ENCODE results near the gene PIGV.
A peak's percentile ranks its signal among the peaks of the same experiment; 100 is the strongest.
"Not testable (repeated sequence)": the region's sequence is repeated elsewhere in the genome, so short reads cannot be mapped to it uniquely, and the experiment has no call there.

The PIGV gene

DNA sequence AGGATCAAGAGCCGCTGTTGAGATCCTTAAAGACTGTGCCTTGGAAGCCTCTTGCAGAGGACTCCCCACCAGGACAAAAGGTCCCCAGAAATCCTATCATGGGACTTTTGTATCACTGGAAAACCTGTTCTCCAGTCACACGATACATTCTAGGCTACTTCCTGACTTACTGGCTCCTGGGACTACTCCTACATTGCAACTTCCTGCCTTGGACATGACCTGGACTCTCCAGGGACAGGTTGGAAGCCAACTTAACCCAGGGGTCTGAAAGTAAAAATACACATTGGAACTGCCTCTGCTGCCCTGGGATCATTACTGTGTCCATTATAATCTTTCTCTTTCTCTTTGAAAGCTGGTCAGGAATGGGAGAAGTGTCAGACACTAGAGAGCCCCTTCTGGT, 9.9 kb downstream of the PIGV start:
- no peak for DNase-seq

- no peak for DNase-seq
Measured at GRCh38 chr1:26799479-26800142, 11.9 kb downstream of the PIGV start.

- not testable (repeated sequence) for DNase-seq
Measured at GRCh38 chr1:26803932-26804331, 16.2 kb downstream of the PIGV start.

- DNase-seq = peak; percentile 91
Measured at GRCh38 chr1:26810105-26810504, 22.4 kb downstream of the PIGV start.

DNA sequence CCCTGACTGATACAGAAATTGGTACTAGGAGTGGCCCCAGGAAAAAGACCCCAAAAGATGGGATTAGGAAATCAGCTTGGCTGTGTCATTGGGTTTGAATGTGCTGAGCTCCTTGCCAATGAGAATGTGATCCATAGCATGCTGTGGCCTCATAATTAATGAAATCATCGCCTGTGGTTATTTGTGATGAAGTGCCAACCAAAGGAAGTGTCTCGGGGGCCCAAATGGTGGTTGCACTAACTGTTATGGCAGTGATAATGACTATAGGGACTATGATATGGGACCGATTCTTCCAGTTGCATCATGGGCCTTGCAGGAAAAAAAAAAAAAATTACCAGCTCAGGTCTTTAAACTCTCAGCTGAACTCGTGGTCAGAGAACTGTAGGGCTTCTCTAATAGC, 23.3 kb downstream of the PIGV start:
- DNase-seq = peak; percentile 30

DNA sequence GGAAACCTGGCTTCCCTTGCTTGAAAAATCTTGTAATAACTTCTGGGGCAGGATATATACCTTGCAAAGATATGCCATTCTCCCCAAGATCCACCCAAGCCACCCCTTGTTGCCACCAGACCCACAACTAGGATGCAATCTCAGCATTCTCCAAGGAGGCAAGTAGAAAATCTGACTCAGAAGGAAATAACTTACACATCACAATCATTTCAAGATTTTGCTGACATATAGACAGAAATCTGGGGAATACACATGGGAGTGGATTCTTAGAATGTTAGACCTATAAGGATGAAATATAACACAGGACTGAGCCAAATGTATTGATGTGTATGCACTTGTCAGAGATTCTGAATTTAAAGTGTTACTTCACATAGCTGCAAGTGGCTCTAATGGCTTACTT, 24.0 kb downstream of the PIGV start:
- DNase-seq = no peak

GRCh38 chr1:26814377-26814776, 26.6 kb downstream of the PIGV start:
- no peak for DNase-seq

DNA sequence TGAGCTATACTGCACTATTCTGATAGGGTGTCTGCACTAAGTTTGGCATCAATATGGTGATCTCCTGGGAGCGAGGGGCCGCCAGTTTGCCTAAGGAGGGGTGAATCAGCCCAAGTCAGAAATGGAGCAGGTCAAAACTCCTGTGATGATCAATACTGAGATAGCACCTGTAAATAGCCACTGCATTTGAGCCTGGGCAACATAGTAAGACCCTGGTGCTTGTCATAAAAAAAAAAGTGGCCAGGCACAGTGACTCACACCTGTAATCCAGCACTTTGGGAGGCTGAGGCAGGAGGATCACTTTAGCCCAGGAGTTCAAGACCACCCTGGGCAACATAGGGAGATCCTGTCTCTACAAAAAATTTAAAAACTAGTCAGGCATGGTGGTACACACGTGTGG, 27.1 kb downstream of the PIGV start:
- DNase-seq = no peak

- DNase-seq = peak; percentile 83
Measured at GRCh38 chr1:26820784-26821269, 33.1 kb downstream of the PIGV start.

DNA sequence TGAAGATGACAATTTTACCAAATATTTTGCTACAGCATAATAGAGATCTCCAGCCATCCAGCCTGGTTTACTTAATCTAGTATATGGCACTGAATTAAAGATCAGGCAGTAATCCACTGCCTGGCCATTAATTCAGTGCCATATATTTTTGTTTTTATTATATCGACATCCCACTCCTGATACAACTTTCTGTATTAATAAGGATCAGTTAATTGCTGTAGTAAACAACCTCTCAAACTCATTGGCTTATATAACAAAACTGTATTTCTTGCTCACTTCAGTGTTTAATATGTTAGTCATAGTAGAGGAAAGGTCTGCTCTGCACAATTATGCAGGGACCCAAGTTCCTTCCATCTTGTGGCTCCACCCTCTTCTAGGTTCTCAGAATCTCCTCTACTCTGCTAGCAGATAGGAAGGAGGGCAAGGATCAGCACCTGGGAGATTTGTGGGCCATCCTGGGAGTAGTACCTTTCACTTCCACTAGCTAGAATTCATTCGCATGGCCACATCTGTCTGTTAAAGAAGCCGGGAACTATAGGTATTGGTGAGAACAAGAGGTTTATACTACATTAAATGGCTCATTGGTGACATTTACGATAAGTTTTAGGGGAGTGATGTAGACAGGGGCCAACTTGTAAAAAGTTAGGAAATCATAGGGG, 35.1 kb downstream of the PIGV start:
- peak; percentile 16 for DNase-seq

DNA sequence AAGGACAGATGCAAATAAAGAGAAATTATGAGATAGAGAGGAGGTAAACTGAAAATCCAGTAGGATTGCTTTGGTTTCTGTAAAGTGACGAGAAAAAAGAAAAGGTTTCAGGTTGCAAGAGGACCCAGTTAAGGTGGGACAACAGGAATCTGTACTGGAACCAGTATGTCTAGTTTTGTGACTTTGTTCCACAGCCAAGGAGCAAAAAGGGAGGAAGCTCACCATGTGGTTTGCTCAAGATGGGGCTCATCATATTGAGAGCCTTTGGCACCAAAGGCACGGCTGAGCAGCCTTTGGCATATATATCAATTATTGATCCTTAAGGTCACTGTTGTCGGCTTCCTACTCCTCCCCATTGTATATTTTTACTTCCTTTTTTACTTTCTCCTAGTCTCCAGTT, 37.0 kb downstream of the PIGV start:
- DNase-seq = no peak

- peak; percentile 80 for DNase-seq
Measured at GRCh38 chr1:26826261-26827105, 38.7 kb downstream of the PIGV start, which contains the start of gene ZDHHC18. Gene ZDHHC18, plus strand, starts transcription at chr1:26826688. Its CDS starts 117 bp downstream, at chr1:26826805.

- DNase-seq = no peak
Measured at GRCh38 chr1:26827106-26827604, 39.4 kb downstream of the PIGV start.

- no peak for DNase-seq
Measured at GRCh38 chr1:26827663-26828062, 39.9 kb downstream of the PIGV start.

DNA sequence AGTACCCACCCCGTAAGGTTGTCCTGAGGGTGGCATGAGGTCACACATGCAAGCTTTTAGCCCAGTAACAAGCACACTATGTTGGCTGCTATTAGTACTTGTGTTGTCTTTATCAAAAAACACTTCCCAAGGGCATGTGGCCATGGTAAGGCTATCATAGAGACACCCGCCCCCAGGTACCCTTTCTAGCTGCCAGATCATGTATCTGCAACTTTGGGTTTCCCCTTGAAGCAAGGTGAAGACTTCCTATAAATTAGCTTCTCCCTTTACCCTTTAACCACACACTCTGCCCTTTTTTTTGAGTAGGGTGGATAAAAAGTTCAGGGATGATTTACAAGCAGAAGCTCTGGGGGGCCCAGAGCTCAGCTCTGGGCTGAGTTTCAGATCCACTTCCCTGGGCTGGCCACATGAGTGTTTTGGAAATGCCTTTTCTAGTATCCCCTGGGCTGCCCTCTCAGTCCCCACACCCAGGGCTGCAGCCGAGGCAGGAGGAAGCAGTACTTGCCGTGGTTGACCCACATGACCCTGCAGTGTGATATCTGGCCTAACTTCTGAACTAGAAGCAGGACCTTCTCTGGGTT, 40.8 kb downstream of the PIGV start:
- DNase-seq = peak; percentile 28

DNA sequence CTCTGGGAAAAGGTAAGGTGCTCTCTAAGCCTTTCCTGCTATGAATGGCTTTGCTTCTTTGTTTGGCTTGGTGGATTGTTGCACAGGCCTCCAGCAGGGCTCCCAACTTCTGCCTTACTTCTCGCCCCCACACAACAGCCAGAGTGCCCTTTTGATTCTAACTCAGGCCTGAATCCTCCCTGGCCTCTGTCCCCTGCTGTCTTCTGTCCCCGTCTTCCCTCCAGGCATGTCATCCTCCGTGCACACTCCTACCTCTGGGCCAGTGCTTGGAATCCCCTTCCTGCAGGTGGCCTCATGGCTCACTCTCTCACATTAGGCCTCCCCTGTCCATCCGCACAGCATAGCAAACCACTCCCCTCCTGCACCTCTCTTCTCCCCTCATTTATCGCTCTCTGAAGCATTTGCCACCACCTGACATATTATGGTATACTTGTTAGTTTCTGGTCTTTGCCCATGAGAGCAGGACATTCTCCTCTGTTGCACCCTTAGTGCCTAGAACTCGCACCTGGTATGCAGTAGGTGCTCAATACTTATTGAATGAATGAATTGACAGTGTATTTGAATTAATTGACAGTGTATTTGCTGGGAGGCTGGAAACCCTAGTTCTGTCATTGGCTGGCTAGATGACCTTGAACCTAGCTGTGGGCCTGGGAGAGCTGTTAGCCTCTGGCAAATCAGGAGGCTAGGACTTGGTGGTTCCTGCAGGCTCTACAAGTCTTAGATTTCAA, 41.6 kb downstream of the PIGV start:
- no peak for DNase-seq

- DNase-seq = no peak
Measured at GRCh38 chr1:26831059-26831458, 43.3 kb downstream of the PIGV start.

DNA sequence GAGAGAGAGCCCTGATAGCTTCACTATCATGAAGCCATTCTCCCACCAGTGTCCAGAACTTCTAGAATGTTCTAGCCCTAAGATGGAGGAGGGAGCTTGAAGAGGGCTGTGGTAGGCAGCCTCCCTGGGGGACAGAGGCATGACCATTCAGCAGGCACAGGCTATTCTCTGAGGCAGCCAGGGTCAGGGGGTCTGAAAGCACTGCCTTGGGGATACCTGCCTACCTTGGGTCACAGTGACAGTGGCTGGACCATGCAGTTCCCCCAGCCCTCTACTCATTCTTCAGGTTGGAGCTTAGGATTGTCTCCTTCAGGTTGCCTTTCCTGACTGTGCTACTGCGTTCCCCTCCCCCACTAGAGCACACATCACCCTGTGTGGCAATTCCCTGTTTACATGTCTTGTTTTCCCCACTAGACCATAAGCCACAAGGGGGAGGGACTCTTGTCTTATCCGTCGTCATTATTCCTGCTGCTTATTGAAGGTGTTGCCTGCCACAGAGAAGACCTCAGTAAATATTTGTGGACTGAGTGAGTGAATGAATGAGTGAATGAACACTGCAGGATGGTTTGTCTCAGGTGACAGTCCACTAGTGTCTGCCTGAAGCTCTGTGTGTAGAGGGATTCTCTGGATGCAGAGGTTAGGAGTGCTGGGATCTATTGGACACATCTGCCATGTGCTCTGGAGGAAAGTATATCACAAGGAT, 43.9 kb downstream of the PIGV start:
- DNase-seq = no peak

DNA sequence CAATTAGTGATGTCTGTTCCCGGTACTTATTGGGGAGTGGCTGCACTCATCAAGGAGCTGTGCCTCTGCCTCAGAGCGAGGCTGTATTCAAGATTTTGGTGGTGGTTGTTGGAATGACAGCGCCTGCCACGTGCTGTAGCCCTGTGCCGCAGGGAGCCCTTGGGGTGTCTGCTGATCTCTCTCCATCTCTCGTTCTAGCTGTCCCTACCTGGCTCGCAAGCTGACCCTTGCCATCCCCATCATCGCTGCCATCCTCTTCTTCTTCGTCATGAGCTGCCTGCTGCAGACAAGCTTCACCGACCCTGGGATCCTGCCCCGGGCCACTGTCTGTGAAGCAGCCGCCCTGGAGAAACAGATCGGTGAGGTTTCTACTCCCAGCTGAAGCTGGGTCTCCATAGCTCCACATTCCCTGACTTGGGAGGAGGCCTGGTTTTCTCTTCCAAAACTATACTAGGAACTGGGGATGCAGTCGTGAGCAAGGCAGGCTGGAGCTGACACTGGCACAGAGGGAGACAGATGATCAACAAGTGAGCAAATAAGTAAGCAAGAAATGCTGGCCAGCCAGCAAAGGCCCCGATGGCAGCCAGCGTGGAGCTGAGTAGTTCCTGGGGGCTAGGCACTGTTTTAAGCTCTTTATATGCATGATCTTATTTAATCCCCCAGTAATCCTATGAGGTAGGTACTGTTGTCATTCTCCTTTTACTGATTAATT, 44.7 kb downstream of the PIGV start:
- no peak for DNase-seq

DNA sequence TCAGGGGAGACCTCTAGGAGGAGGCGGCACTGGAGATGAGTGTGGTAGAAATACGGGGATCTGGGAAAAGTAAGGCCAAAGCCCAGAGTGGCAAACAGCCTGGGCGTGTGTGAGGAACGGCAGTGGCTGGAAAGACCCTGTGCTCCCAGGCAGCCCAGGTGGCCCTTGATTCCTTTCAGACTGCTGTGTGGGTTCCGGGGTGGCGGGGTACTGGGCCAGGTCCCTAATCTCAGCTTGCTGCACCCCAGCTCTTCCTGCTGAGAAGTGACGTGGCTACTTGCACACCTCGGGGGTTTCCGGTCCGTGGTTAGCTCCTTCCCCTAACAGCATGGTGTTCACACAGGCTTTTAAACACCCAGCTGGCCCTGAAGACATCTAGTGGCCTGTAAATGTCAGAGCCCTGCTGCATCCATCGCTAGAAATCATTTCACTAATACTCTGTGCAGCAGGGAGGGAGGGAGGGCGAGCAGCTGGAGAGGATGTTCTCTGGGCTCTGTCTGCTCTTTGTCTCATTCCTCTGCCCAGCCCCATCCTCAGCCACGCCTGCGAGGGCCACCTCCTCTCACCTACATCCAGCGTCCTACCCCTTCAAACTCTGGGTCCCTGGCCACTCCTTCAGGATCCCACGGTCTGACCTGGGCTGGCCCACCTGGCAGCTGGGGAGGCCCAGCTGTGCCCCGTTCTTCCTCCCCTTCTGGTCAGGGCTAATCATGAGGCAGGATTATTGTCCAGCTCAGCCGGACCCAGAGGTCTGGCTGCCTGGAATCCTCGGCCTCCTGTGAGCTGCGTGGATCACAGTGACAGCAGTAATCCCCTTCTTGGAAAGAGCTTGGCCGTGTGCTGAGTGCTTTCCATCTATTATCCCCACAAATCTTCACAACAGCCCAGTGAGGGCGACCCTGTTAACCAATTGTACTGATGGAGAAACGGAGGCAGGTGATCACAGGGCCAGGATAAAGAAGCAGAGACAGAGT, 46.0 kb downstream of the PIGV start:
- DNase-seq = peak; percentile 90
